Tibial artery (tissue), 4 donors: Measurements from ENCODE around the gene PPOX.

Source experiments
- DNase-seq, 2 donors: peaks; one replicate each; pipeline ENCODE4 v3.0.0-alpha.2; 2019
- H3K27ac ChIP-seq, 2 donors: fragments of 200-600 bp; sonication (generic) in 1 of 2; 1 replicate in 1 of 2; 2 replicates in 1 of 2; pipeline ENCODE4 v1.5.1; 2018 to 2019; ENCODE audit warnings: mild to moderate bottlenecking in 1 of 2
- H3K27me3 ChIP-seq, 2 donors: fragments of 200-600 bp; sonication (generic) in 1 of 2; one replicate each; pipeline versions ENCODE4 v1.5.1 to v1.6.0; 2016 to 2019
- H3K36me3 ChIP-seq, 3 donors: fragments of 200-600 bp; sonication (generic) in 2 of 3; one replicate each; pipeline ENCODE4 v1.5.1; 2016 to 2019; ENCODE audit warnings: mild to moderate bottlenecking in 2 of 3
- H3K4me1 ChIP-seq, 4 donors: fragments of 200-600 bp; sonication (generic) in 2 of 4; 1 replicate in 3 of 4; 2 replicates in 1 of 4; pipeline ENCODE4 v1.5.1; 2016 to 2019
- H3K4me3 ChIP-seq, 2 donors: fragments of 200-600 bp; sonication (generic) in 1 of 2; 1 replicate in 1 of 2; 2 replicates in 1 of 2; pipeline ENCODE4 v1.5.1; 2018 to 2019; ENCODE audit warnings: mild to moderate bottlenecking in 2 of 2
- H3K9me3 ChIP-seq, 3 donors: fragments of 200-600 bp; sonication (generic) in 1 of 3; one replicate each; pipeline ENCODE4 v1.5.1; 2016 to 2019
- CTCF ChIP-seq, 2 experiments: fragments of 200-600 bp in 1 of 2; fragments of 450-650 bp in 1 of 2; IDR thresholded peaks; one replicate each; pipeline ENCODE4 v1.5.1; 2017 to 2019; ENCODE audit warnings: antibody characterized with exemption in 2 of 2, mild to moderate bottlenecking in 1 of 2, moderate library complexity in 1 of 2
- intact Hi-C: fragments of 100-400 bp; cut with DNase I; formaldehyde crosslinking; loops from one replicate; pipeline ENCODE4 v1.15.0; 2023; ENCODE audit warnings: low total_unique reads

Gene PPOX

DNA sequence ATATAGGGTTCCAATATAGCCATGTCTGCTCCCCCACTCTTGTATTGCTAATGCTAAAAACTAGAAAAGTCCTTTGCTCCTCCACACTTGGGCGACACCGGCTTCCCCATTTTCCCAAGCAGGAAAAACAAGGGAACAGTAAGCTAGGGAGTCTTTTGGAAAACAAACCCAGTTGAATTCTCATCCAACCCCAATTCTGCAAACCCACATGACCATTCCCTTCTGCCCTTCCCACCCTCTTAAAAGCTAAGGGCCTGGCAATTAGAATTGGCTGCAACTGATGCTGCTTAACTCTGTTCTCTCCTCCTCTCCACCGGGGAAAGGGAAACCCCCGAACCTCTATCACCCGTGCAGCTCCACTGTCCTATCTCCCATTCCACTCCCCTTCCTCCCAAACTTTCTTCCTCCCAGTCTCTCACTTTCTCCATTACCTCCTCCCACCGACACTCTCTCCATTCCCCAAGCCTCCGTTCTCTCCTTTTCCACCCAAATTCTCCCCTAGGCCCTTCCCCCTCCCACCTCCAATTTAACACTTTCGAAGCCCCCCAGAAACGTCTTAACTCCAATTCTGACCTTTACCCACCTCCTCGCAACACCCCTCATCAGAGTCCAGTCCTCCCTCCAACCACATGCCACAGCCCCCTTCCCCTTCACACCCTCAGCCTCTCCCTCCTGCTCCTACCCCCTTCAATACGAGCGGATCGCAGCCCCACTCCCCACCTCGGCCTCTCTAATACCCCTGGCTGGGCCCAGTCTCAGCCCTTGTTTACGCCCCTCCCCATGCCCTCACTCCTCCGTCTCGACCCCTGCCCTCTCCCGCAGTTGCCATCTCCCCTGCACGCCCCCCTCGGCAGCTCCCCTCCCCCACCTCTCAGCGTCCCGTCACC, 34.5 kb upstream of the PPOX start:
- DNase-seq: no peak
- H3K4me1 ChIP-seq: peaks cover 0 to 64% (median 40%) of the 10 kb centered on the region in 4 donors
- peaks cover 13 to 31% (median 26%) of the 10 kb centered on the region in 3 donors for H3K36me3 ChIP-seq
- H3K27ac ChIP-seq: peak overlapping the region; percentile 89 to 91
- TF ChIP-seq CTCF (IDR thresholded peaks at IDR 0.05): no peak
- no peaks in the 10 kb centered on the region for H3K9me3 ChIP-seq
- no peaks in the 10 kb centered on the region for H3K27me3 ChIP-seq
- intact Hi-C loops: no loop called here
- peak overlapping the region; percentile 74 to 85 for H3K4me3 ChIP-seq

GRCh38 chr1:161132410-161133219, 33.6 kb upstream of the PPOX start, which contains the start of gene DEDD:
Gene DEDD, minus strand, starts transcription at chr1:161132667. Its CDS starts 8,205 bp downstream, at chr1:161124462.
- Histone ChIP-seq H3K36me3 (peaks cover 13 to 23% (median 17%) of the 10 kb centered on the region in 3 donors), H3K27ac (peak within 1 kb of the TSS; percentile 89 to 91), H3K27me3 (no peaks in the 10 kb centered on the region), H3K4me1 (peaks cover 0 to 58% (median 40%) of the 10 kb centered on the region in 4 donors), H3K9me3 (no peaks in the 10 kb centered on the region), H3K4me3 (peak within 1 kb of the TSS; percentile 74 to 85)
- peak; percentile 98 for DNase-seq
- TF ChIP-seq CTCF (IDR thresholded peaks at IDR 0.05): no peak
- intact Hi-C loops: no loop called here

DNA sequence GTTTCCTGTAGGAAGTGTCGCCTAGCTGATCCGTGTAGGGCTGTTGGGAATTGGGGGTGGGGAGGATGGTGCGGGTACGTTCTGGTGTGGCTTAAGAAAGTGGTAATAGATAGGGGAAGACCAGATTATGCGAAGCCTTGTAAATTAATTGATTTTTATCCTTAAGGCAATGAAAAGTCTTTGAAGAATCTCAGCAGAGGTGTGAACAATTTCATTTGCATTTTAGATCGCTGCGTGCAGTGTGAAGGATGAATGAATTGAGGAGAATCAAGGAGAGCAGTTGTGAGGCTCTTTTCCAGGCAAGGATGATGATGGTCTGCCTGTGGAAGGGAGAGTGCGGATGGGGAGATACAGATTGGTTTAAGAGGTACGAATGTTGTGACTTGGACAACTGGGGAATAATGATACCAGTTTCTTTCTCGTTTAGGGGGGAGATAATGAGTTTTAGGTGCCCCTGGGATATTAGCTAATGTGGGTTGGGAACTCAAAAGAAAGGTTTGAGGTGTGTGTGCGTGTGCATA, 32.9 kb upstream of the PPOX start:
- Histone ChIP-seq H3K27ac (peak overlapping the region; percentile 89 to 91), H3K9me3 (no peaks in the 10 kb centered on the region), H3K27me3 (no peaks in the 10 kb centered on the region), H3K4me3 (peak overlapping the region; percentile 74 to 85), H3K36me3 (peaks cover 11 to 16% (median 13%) of the 10 kb centered on the region in 3 donors), H3K4me1 (peaks cover 0 to 52% (median 38%) of the 10 kb centered on the region in 4 donors)
- TF ChIP-seq CTCF (IDR thresholded peaks at IDR 0.05): no peak
- DNase-seq: no peak
- intact Hi-C loops: no loop called here

- TF ChIP-seq CTCF (IDR thresholded peaks at IDR 0.05): no peak
- H3K36me3 ChIP-seq: no peaks in the 10 kb centered on the region
- peaks cover 0 to 16% (median 11%) of the 10 kb centered on the region in 4 donors for H3K4me1 ChIP-seq
- intact Hi-C loops: no loop called here
- H3K9me3 ChIP-seq: no peaks in the 10 kb centered on the region
- H3K4me3 ChIP-seq: no peak overlapping the region
- H3K27ac ChIP-seq: no peak overlapping the region
- no peak for DNase-seq
- H3K27me3 ChIP-seq: no peaks in the 10 kb centered on the region
These were observed 28.3 kb upstream of the PPOX start for GRCh38 chr1:161137881-161138280.

GRCh38 chr1:161138431-161138830, 27.8 kb upstream of the PPOX start:
- Histone ChIP-seq H3K4me1 (peaks cover 0 to 16% (median 11%) of the 10 kb centered on the region in 4 donors), H3K36me3 (no peaks in the 10 kb centered on the region), H3K27ac (no peak overlapping the region), H3K4me3 (no peak overlapping the region), H3K27me3 (no peaks in the 10 kb centered on the region), H3K9me3 (no peaks in the 10 kb centered on the region)
- DNase-seq: no peak
- intact Hi-C loops: no loop called here
- TF ChIP-seq CTCF (IDR thresholded peaks at IDR 0.05): no peak
